ENCODE results near the gene ERICH4. TPM values are rescaled to one million over a fixed set of nuclear protein-coding genes. Genes with fewer than 3 reads are reported as not detected.

Gene ERICH4
- total RNA-seq, 1 donor from 2014 or later, result not detected

Other genes starting within 250 kb of the ERICH4 start
- 0.70 and 1.0 TPM in 2 replicates for gene CYP2S1, start 249.9 kb upstream of the ERICH4 start, total RNA-seq
- 0.19 and 0.70 TPM in 2 replicates for gene AXL, start 223.9 kb upstream of the ERICH4 start, total RNA-seq
- 256 and 258 TPM in 2 replicates for gene HNRNPUL1, start 178.8 kb upstream of the ERICH4 start, total RNA-seq
- gene CCDC97, start 133.0 kb upstream of the ERICH4 start, total RNA-seq, result 30.4 and 30.7 TPM in 2 replicates
- 125 and 127 TPM in 2 replicates for gene TGFB1, start 89.2 kb upstream of the ERICH4 start, total RNA-seq
- gene B9D2, start 79.0 kb upstream of the ERICH4 start, total RNA-seq, result 6.3 and 8.6 TPM in 2 replicates
- gene TMEM91, start 66.6 kb upstream of the ERICH4 start, total RNA-seq, result 4.2 and 5.8 TPM in 2 replicates
- 65.8 and 69.2 TPM in 2 replicates for gene EXOSC5, start 45.8 kb upstream of the ERICH4 start, total RNA-seq
- 11.4 and 20.1 TPM in 2 replicates for gene BCKDHA, start 45.3 kb upstream of the ERICH4 start, total RNA-seq
- 0.37 and 0.83 TPM in 2 replicates for gene B3GNT8, start 15.8 kb upstream of the ERICH4 start, total RNA-seq
- gene DMAC2, start 3.2 kb upstream of the ERICH4 start, total RNA-seq, result 52.6 and 58.7 TPM in 2 replicates
- gene CEACAM21, start 133.0 kb downstream of the ERICH4 start, total RNA-seq, result 31.1 and 32.8 TPM in 2 replicates
- gene CEACAM4, start 183.9 kb downstream of the ERICH4 start, total RNA-seq, result not detected in 2 replicates
- not detected in 2 replicates for gene CEACAM7, start 245.1 kb downstream of the ERICH4 start, total RNA-seq